Peyer's patch (tissue), 4 donors: Measurements from ENCODE around the gene ABR.

Experiments
- POLR2A ChIP-seq, 2 donors: fragments of 450-650 bp; IDR thresholded peaks; one replicate each; pipeline ENCODE4 v1.5.1; 2017; ENCODE audit warnings: antibody characterized with exemption in 2 of 2, mild to moderate bottlenecking in 2 of 2, moderate library complexity in 2 of 2
- TF ChIP-seq, protein P1 (sequence below), 6 experiments: fragments of 450-650 bp in 4 of 6; fragments of 200-600 bp in 2 of 6; sonication (generic) in 1 of 6; IDR thresholded peaks; one replicate each; pipeline ENCODE4 v1.5.1; 2017 to 2019; ENCODE audit warnings: antibody characterized with exemption in 6 of 6, mild to moderate bottlenecking in 3 of 6, moderate library complexity in 1 of 6

DNA sequence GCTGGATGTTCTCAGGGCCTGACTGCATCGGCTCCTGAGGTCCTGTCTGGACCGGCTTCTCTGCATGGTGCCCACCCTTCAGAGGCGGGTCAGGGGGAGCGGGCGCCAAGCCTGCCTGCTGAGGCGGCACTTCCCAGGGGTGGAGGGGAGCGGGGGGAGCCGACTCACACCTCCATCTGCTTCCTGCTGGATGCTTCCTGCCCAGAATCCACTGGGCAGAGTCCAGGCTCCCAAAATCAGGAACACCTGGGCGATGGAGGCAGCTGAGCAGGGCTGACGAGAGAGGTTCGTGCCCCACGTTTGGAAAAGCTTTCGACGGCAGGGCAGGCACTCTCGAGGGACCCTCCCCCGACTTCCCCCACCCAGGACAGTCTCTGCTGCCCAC, 140.7 kb downstream of the ABR start:
- TF ChIP-seq, protein P1, sequence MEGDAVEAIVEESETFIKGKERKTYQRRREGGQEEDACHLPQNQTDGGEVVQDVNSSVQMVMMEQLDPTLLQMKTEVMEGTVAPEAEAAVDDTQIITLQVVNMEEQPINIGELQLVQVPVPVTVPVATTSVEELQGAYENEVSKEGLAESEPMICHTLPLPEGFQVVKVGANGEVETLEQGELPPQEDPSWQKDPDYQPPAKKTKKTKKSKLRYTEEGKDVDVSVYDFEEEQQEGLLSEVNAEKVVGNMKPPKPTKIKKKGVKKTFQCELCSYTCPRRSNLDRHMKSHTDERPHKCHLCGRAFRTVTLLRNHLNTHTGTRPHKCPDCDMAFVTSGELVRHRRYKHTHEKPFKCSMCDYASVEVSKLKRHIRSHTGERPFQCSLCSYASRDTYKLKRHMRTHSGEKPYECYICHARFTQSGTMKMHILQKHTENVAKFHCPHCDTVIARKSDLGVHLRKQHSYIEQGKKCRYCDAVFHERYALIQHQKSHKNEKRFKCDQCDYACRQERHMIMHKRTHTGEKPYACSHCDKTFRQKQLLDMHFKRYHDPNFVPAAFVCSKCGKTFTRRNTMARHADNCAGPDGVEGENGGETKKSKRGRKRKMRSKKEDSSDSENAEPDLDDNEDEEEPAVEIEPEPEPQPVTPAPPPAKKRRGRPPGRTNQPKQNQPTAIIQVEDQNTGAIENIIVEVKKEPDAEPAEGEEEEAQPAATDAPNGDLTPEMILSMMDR (IDR thresholded peaks at IDR 0.05): no peak
- TF ChIP-seq POLR2A (IDR thresholded peaks at IDR 0.05): no peak
